Measurements from ENCODE around the gene MSI2.

DNA sequence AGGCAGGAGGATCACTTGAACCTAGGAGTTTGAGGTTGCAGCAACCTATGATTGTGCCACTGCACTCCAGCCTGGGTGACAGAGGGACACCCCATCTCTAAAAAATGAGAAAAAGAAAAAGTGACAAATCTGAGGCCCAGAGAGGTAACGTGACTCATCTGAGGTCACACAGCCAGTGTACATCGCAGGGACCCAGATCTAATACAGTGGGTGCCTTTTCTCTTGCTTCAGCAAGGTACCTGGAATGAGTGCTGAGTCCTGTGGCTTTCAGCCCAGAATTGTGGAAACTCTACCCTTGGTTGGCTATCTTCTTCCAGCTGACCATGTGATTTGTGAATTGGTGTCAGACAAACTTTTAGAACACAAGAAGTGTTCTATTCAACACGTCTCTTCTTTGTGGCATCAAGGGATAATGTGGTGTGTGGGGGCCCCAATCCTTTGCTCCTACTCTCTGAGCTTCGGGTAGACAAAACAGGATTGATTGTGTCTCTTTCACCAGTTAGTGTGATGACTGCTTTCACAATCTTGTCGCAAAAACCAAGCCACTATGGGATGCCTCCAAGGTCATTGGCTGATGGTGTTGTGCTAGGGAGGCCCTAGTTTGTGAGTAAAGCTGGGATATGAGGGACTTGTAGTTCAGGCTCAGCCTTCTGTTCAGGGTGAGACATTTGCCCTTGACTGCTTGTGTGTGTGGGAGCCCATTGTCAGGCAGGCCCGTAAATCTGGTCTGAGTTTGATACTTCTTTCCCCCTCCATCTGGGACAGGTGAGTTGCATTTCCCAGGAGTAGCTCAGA is 71.0 kb downstream of the MSI2 start:
- TF ChIP-seq, protein P1, sequence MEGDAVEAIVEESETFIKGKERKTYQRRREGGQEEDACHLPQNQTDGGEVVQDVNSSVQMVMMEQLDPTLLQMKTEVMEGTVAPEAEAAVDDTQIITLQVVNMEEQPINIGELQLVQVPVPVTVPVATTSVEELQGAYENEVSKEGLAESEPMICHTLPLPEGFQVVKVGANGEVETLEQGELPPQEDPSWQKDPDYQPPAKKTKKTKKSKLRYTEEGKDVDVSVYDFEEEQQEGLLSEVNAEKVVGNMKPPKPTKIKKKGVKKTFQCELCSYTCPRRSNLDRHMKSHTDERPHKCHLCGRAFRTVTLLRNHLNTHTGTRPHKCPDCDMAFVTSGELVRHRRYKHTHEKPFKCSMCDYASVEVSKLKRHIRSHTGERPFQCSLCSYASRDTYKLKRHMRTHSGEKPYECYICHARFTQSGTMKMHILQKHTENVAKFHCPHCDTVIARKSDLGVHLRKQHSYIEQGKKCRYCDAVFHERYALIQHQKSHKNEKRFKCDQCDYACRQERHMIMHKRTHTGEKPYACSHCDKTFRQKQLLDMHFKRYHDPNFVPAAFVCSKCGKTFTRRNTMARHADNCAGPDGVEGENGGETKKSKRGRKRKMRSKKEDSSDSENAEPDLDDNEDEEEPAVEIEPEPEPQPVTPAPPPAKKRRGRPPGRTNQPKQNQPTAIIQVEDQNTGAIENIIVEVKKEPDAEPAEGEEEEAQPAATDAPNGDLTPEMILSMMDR (conservative IDR thresholded peaks at IDR 0.05; ENCODE audit: low read length), result no peak
- TF ChIP-seq EZH2phosphoT487 (IDR thresholded peaks at IDR 0.05; ENCODE audit: borderline replicate concordance), result no peak
